Mucosa of rectum (tissue), 2 donors: ENCODE results near the gene CALHM2.

Source experiments
- H3K27ac ChIP-seq, 2 donors: one replicate each; pipeline ENCODE4 v1.7.0; 2013; ENCODE audit warnings: inconsistent platforms in 2 of 2, low read depth in 2 of 2, low read length in 2 of 2
- H3K27me3 ChIP-seq, 2 donors: one replicate each; pipeline ENCODE4 v1.7.0; 2013; ENCODE audit warnings: low read length in 2 of 2; ENCODE audit not compliant: control insufficient read depth in 2 of 2, insufficient read depth in 2 of 2
- H3K36me3 ChIP-seq, 2 donors: one replicate each; pipeline ENCODE4 v1.7.0; 2013; ENCODE audit warnings: low read length in 2 of 2; ENCODE audit not compliant: control insufficient read depth in 2 of 2, insufficient read depth in 2 of 2
- H3K4me1 ChIP-seq, 2 donors: one replicate each; pipeline ENCODE4 v1.7.0; 2013; ENCODE audit warnings: low read length in 2 of 2, mild to moderate bottlenecking in 1 of 2; ENCODE audit not compliant: control insufficient read depth in 2 of 2, insufficient read depth in 2 of 2
- H3K4me3 ChIP-seq, 2 donors: one replicate each; pipeline ENCODE4 v1.7.0; 2013; ENCODE audit warnings: low read length in 2 of 2
- H3K9ac ChIP-seq, 2 donors: one replicate each; pipeline ENCODE4 v1.7.0; 2013; ENCODE audit warnings: low read length in 2 of 2, low read depth in 1 of 2, mild to moderate bottlenecking in 1 of 2
- H3K9me3 ChIP-seq, 2 donors: one replicate each; pipeline ENCODE4 v1.7.0; 2013; ENCODE audit warnings: low read length in 2 of 2; ENCODE audit not compliant: control insufficient read depth in 2 of 2
- donor health status: healthy.
- donor health status: Normal muscosa, but diverticular disease.

The CALHM2 gene

GRCh38 chr10:103465411-103466179 is 13.4 kb upstream of the CALHM2 start:
- H3K9ac ChIP-seq: no peak overlapping the region
- no peaks in the 10 kb centered on the region for H3K27me3 ChIP-seq
- H3K27ac ChIP-seq: no peak overlapping the region

GRCh38 chr10:103463499-103463898 is 11.3 kb upstream of the CALHM2 start:
- Histone ChIP-seq H3K27me3 (no peaks in the 10 kb centered on the region), H3K9me3 (no peaks in the 10 kb centered on the region), H3K4me3 (no peak overlapping the region), H3K9ac (no peak overlapping the region), H3K27ac (no peak overlapping the region), H3K36me3 (no peaks in the 10 kb centered on the region), H3K4me1 (no peaks in the 10 kb centered on the region)

More at GRCh38 chr10:103465411-103466179, 13.4 kb upstream of the CALHM2 start:
- Histone ChIP-seq H3K9me3 (no peaks in the 10 kb centered on the region), H3K4me3 (no peak overlapping the region), H3K36me3 (no peaks in the 10 kb centered on the region), H3K4me1 (peaks cover 0 to 1% of the 10 kb centered on the region in 2 donors)

GRCh38 chr10:103459615-103460014 is 7.4 kb upstream of the CALHM2 start:
- no peak overlapping the region for H3K4me3 ChIP-seq
- no peaks in the 10 kb centered on the region for H3K27me3 ChIP-seq

GRCh38 chr10:103458720-103459119 is 6.5 kb upstream of the CALHM2 start, which contains the start of gene CALHM1:
CALHM1 (minus strand) TSS chr10:103458900; CDS start chr10:103458751, 149 bp downstream.
- no peaks in the 10 kb centered on the region for H3K9me3 ChIP-seq
- H3K27me3 ChIP-seq: no peaks in the 10 kb centered on the region
- no peak within 1 kb of the TSS for H3K9ac ChIP-seq
- H3K4me3 ChIP-seq: no peak within 1 kb of the TSS
- no peak within 1 kb of the TSS for H3K27ac ChIP-seq
- H3K4me1 ChIP-seq: no peaks in the 10 kb centered on the region
- H3K36me3 ChIP-seq: no peaks in the 10 kb centered on the region

More at GRCh38 chr10:103459615-103460014, 7.4 kb upstream of the CALHM2 start:
- Histone ChIP-seq H3K9ac (no peak overlapping the region), H3K9me3 (no peaks in the 10 kb centered on the region), H3K27ac (no peak overlapping the region), H3K36me3 (no peaks in the 10 kb centered on the region), H3K4me1 (no peaks in the 10 kb centered on the region)

GRCh38 chr10:103457896-103458583 is 5.9 kb upstream of the CALHM2 start:
- Histone ChIP-seq H3K4me3 (no peak overlapping the region), H3K9ac (no peak overlapping the region), H3K36me3 (no peaks in the 10 kb centered on the region), H3K9me3 (no peaks in the 10 kb centered on the region), H3K4me1 (no peaks in the 10 kb centered on the region), H3K27ac (no peak overlapping the region), H3K27me3 (no peaks in the 10 kb centered on the region)

GRCh38 chr10:103457176-103457712 is 5.1 kb upstream of the CALHM2 start:
- H3K27me3 ChIP-seq: no peaks in the 10 kb centered on the region
- no peaks in the 10 kb centered on the region for H3K36me3 ChIP-seq
- H3K27ac ChIP-seq: no peak overlapping the region
- H3K4me3 ChIP-seq: no peak overlapping the region
- no peaks in the 10 kb centered on the region for H3K9me3 ChIP-seq
- H3K4me1 ChIP-seq: peaks cover 3% of the 10 kb centered on the region in 2 donors
- H3K9ac ChIP-seq: no peak overlapping the region

- Histone ChIP-seq H3K27me3 (no peaks in the 10 kb centered on the region), H3K4me3 (no peak overlapping the region), H3K36me3 (no peaks in the 10 kb centered on the region), H3K4me1 (peaks cover 3 to 4% of the 10 kb centered on the region in 2 donors), H3K27ac (no peak overlapping the region), H3K9me3 (no peaks in the 10 kb centered on the region), H3K9ac (no peak overlapping the region)
Observed at GRCh38 chr10:103456074-103456660, 4.0 kb upstream of the CALHM2 start.

GRCh38 chr10:103455235-103455634 is 3.1 kb upstream of the CALHM2 start:
- no peaks in the 10 kb centered on the region for H3K36me3 ChIP-seq
- peaks cover 0 to 3% of the 10 kb centered on the region in 2 donors for H3K27me3 ChIP-seq
- no peak overlapping the region for H3K4me3 ChIP-seq
- no peaks in the 10 kb centered on the region for H3K9me3 ChIP-seq
- H3K9ac ChIP-seq: no peak overlapping the region
- no peak overlapping the region for H3K27ac ChIP-seq
- H3K4me1 ChIP-seq: peaks cover 4 to 7% of the 10 kb centered on the region in 2 donors

GRCh38 chr10:103454026-103454425 is 1.9 kb upstream of the CALHM2 start:
- Histone ChIP-seq H3K9ac (no peak overlapping the region), H3K4me1 (peaks cover 15 to 19% of the 10 kb centered on the region in 2 donors), H3K9me3 (no peaks in the 10 kb centered on the region), H3K27me3 (peaks cover 0 to 3% of the 10 kb centered on the region in 2 donors), H3K36me3 (peaks cover 3 to 4% of the 10 kb centered on the region in 2 donors), H3K4me3 (no peak overlapping the region), H3K27ac (no peak overlapping the region)
